Measurements from ENCODE around the gene EXOC3L4. TPM values are rescaled to one million over a fixed set of nuclear protein-coding genes. Genes with fewer than 3 reads are reported as not detected.
"Not testable (repeated sequence)": the region's sequence is repeated elsewhere in the genome, so short reads cannot be mapped to it uniquely, and the experiment has no call there.

Gene EXOC3L4
- total RNA-seq (1 to 10 TPM in 3 of 4 donors, under 1 TPM in 1; 0.63 to 2.5 (median 1.1) TPM), polyA plus RNA-seq (1.4 TPM)
- long read RNA-seq, donor 1, partial matches to known transcripts = 0 of 1 reads
- long read RNA-seq, donor 1, other reads (novel, unspliced or antisense) = 1 of 1 reads
- long read RNA-seq, donor 2, partial matches to known transcripts = 1 of 2 reads
- long read RNA-seq, donor 2, other reads (novel, unspliced or antisense) = 1 of 2 reads
- long read RNA-seq, donor 3, partial matches to known transcripts = 0 of 1 reads
- long read RNA-seq, donor 3, other reads (novel, unspliced or antisense) = 1 of 1 reads
- long read RNA-seq, donor 4, partial matches to known transcripts = 1 of 1 reads
- long read RNA-seq, donor 4, other reads (novel, unspliced or antisense) = 0 of 1 reads

DNA sequence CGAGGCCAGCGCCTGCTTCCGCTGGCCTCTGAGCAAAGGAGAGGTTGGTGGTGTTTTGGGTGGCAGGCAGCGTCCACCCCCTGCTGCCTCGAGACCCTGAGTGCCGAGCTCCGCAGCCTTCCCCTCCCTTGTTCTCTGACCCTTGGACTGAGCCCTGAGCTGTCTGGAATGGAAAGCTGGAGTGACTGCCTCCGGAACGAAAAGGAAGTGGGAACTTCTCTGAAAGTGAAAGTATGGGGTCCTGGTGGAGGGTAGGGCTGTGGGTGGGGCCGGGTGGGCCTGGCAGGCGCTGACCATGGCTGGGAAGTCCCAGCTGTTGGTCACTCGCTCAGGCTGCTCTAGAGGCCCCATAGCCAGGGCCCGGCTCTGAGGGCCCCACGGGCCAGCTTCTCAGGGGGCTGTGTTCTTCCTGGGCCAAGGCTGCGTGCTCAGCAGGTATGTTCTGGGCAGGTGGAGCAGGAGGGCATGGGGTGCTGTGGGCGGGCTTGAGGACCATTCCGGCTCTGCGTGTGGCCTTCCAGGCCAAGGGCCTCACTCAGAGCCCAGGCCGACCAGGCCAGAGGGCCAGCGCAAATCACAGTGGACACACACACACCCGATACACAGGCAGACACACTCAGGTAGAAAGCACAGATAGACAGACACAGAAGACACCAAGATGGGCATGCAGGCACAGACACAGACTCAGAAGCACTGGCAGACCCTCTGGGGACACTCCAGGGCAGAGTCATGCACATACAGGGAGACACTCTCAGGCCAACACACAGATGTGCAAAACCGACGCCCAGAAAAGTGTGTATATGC, at the start of gene EXOC3L4:
TSS of gene EXOC3L4 (plus strand) at position 320 of the 804 bp plus-strand sequence. CDS start 5,495 bp downstream, outside the sequence.
- H3K27me3 ChIP-seq (ENCODE audit: control insufficient read depth, insufficient read depth) = no peaks in the 10 kb centered on the region
- WGBS = 62% methylated on average over 23 of the region's 23 CpGs
- H3K4me1 ChIP-seq (ENCODE audit: control insufficient read depth, insufficient read depth, low read length) = no peaks in the 10 kb centered on the region
- no peaks in the 10 kb centered on the region for H3K9me3 ChIP-seq (ENCODE audit: control insufficient read depth, low read length)
- no peak within 1 kb of the TSS for H3K4me3 ChIP-seq (ENCODE audit: low read length)
- DNase-seq (peak in 2 of 3 donors; percentile 70 to 71), ATAC-seq (peak; percentile 44 to 45)
- H3K27ac ChIP-seq (ENCODE audit: low read length) = peak within 1 kb of the TSS; percentile 40
- intact Hi-C loops (cut with DNase I) = no loop called here

DNA sequence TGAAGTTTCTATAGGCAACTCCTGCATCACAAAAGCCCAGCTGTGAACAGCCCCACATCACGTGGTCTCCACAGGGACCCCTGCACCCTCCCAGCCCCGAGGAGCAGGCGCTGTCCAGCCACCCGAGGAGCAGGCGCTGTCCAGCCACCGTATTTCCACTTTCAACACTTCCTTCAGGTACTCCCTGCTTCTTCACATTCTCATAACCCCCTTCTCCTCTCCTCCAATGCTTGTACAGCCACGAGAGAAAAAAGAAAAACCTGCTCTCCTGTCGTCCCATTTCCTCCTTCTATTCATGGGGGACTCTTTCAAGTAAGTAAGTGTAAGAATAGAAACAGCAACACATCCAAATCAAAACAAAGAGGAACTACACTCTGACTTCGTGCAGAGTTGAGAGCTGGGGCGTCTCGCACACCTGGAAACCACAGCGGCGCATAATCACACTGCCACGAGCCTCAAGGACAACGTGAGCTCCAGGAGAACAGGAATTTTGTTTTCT, 49.1 kb upstream of the EXOC3L4 start:
- Histone ChIP-seq H3K4me3 (ENCODE audit: low read length) (no peak overlapping the region), H3K9me3 (ENCODE audit: control insufficient read depth, low read length) (no peaks in the 10 kb centered on the region), H3K4me1 (ENCODE audit: control insufficient read depth, insufficient read depth, low read length) (peaks cover 18% of the 10 kb centered on the region), H3K27me3 (ENCODE audit: control insufficient read depth, insufficient read depth) (no peaks in the 10 kb centered on the region), H3K27ac (ENCODE audit: low read length) (no peak overlapping the region)
- 32% methylated on average over 15 of the region's 15 CpGs for WGBS
- ATAC-seq = no peak
- DNase-seq = no peak
- intact Hi-C loops (cut with DNase I) = no loop called here

DNA sequence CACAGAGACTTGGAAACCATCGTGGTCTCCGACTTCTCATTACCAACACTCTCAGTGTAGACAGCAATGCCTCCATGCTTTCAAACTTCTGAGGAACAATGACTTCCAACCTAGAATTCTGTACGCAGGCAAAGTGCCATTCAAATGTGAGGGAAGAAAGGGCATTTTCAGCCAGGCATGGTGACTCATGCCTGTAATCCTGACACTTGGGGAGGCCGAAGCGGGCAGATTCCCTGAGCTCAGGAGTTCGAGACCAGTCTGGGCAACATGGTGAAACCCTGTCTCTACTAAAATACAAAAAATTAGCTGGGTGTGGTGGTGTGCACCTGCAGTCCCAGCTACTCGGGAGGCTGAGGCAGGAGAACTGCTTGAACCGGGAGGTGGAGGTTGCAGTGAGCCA, 47.1 kb upstream of the EXOC3L4 start:
- H3K9me3 ChIP-seq (ENCODE audit: control insufficient read depth, low read length); ATAC-seq; DNase-seq; H3K4me3 ChIP-seq (ENCODE audit: low read length); intact Hi-C loops (cut with DNase I); H3K27ac ChIP-seq (ENCODE audit: low read length); H3K27me3 ChIP-seq (ENCODE audit: control insufficient read depth, insufficient read depth): not testable (repeated sequence)
- 93% methylated on average over 8 of the region's 8 CpGs for WGBS
- H3K4me1 ChIP-seq (ENCODE audit: control insufficient read depth, insufficient read depth, low read length) = peaks cover 18% of the 10 kb centered on the region

DNA sequence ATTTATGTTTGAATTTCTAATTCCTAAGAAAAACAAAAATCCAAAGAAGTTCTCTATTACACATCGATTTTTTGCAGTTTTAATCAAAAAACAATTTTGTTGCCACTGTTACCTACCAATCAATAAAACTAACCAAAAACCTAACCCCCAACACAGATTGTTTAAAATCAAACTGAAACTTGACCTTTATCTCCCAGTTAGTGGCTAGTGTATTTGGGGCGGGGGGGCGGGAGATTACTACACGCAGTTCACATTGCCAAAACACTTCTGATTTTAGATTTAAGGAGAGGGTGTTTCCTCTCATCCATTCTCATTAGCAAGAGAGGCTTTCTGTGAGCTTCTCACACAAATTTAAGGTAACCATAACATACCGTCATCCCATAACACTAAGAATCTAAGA, 43.6 kb upstream of the EXOC3L4 start:
- Histone ChIP-seq H3K4me3 (ENCODE audit: low read length) (no peak overlapping the region), H3K27me3 (ENCODE audit: control insufficient read depth, insufficient read depth) (no peaks in the 10 kb centered on the region), H3K9me3 (ENCODE audit: control insufficient read depth, low read length) (no peaks in the 10 kb centered on the region), H3K27ac (ENCODE audit: low read length) (no peak overlapping the region), H3K4me1 (ENCODE audit: control insufficient read depth, insufficient read depth, low read length) (peaks cover 16% of the 10 kb centered on the region)
- intact Hi-C loops (cut with DNase I) = no loop called here
- WGBS = 60% methylated on average over 5 of the region's 5 CpGs
- DNase-seq = no peak
- no peak for ATAC-seq

DNA sequence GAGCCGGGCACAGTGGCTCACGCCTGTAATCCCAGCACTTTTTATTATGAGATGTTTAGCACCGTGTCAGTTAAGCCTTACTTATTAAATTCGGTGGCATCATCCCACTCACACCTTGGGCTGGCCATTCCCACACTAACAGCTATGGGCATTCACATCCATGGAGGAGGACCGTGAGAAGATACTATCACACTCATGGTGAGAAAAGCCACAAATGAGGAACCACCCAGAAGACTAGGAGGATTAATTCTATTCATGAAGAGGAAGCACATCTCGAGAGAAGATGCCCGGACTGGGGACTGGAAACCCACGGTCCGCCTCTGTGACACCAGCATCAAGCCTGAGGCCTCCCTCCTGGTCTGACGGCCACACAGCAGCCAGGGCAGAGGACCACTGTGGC, 42.1 kb upstream of the EXOC3L4 start:
- H3K4me3 ChIP-seq (ENCODE audit: low read length) = no peak overlapping the region
- H3K27ac ChIP-seq (ENCODE audit: low read length) = no peak overlapping the region
- ATAC-seq (no peak), DNase-seq (no peak)
- 74% methylated on average over 10 of the region's 10 CpGs for WGBS
- intact Hi-C loops (cut with DNase I) = no loop called here
- no peaks in the 10 kb centered on the region for H3K9me3 ChIP-seq (ENCODE audit: control insufficient read depth, low read length)
- peaks cover 11% of the 10 kb centered on the region for H3K4me1 ChIP-seq (ENCODE audit: control insufficient read depth, insufficient read depth, low read length)
- no peaks in the 10 kb centered on the region for H3K27me3 ChIP-seq (ENCODE audit: control insufficient read depth, insufficient read depth)

DNA sequence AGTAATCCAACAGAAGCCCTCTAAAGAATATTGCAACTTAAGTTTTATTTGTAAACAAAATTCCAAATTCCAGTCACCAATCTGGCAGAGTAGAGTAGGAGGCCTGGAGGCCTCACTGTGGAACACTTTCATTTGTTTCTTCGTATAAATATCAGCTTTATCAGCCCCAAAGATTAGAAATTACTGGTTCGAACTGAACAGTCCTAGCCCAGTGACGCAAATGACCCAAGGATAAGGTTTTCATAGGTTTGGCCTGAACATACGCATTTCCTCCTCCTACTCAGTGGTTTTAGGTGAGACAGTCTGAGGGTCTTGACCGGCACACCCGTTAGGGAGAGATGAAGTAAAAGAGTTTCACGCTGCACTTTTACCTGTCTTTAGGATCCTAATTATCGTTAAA, 38.8 kb upstream of the EXOC3L4 start:
- WGBS = 43% methylated on average over 8 of the region's 8 CpGs

DNA sequence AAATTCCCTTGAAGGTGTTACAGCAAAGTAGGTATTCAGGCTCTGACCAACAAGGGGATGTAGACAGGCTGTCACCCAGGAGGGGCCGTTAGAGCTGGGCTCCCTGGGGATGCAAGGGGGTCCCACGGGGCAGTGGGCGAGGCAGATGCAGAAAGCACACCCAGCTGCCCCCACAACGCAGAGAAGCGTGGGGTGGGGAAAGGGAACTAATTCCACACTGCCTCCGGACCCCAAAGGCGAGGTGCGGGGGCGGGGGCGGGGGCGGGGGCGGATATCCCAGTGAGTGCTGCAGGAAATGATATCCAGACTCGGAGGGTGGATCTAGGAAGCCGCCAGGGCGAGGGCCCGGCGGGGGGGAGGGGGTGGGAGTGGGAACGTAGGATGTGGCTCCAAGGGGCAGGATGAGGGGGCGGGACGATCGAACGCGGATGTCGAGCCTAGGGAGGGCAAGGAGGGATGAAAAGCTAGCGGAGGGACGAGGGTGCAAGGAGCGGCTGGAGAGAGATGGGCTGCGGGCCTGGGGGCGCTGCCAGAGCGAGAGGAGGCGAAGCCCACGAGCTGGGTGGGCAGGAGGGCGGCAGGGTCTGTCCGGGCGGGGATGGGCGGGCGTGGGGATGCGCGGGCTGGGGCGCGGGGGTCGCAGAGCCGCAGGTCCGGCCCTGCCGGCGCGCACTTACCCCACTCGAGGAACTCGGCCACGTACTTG, 38.0 kb upstream of the EXOC3L4 start:
- ATAC-seq (peak; percentile 43 to 79), DNase-seq (peak; percentile 91 to 94 (median 93))
- Histone ChIP-seq H3K4me3 (ENCODE audit: low read length) (peak overlapping the region; percentile 84), H3K27me3 (ENCODE audit: control insufficient read depth, insufficient read depth) (no peaks in the 10 kb centered on the region), H3K27ac (ENCODE audit: low read length) (peak overlapping the region; percentile 91), H3K4me1 (ENCODE audit: control insufficient read depth, insufficient read depth, low read length) (peaks cover 4% of the 10 kb centered on the region), H3K9me3 (ENCODE audit: control insufficient read depth, low read length) (no peaks in the 10 kb centered on the region)
- intact Hi-C loops (cut with DNase I) = no loop called here
- 2% methylated on average over 50 of the region's 50 CpGs for WGBS

More for the DNA sequence above, 38.8 kb upstream of the EXOC3L4 start:
- ATAC-seq = peak in 1 of 2 donors; percentile 66
- intact Hi-C loops (cut with DNase I) = no loop called here
- peak in 1 of 3 donors; percentile 9 for DNase-seq
- Histone ChIP-seq H3K9me3 (ENCODE audit: control insufficient read depth, low read length) (no peaks in the 10 kb centered on the region), H3K27ac (ENCODE audit: low read length) (no peak overlapping the region), H3K4me1 (ENCODE audit: control insufficient read depth, insufficient read depth, low read length) (peaks cover 4% of the 10 kb centered on the region), H3K4me3 (ENCODE audit: low read length) (peak overlapping the region; percentile 84), H3K27me3 (ENCODE audit: control insufficient read depth, insufficient read depth) (no peaks in the 10 kb centered on the region)

DNA sequence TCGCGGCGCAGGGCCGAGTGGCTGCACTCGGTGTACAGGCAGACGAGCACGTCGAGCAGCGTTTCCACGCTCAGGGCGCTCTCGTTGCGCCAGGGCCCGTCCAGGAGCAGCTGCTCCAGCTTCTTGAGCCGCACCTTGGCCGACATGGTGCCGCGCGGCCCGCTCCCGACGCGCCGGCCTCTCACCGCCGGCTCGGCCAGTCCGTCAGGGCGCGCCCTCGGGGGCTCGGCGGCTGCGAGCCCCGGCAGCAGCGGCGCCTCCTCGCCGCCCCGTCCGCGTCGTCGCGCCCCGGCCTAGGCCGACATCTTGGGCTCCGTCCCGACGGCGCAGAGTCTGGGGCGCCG, 37.5 kb upstream of the EXOC3L4 start:
- peak overlapping the region; percentile 91 for H3K27ac ChIP-seq (ENCODE audit: low read length)
- intact Hi-C loops (cut with DNase I) = no loop called here
- under 1% methylated on average over 53 of the region's 53 CpGs for WGBS
- no peaks in the 10 kb centered on the region for H3K9me3 ChIP-seq (ENCODE audit: control insufficient read depth, low read length)
- H3K27me3 ChIP-seq (ENCODE audit: control insufficient read depth, insufficient read depth) = no peaks in the 10 kb centered on the region
- H3K4me3 ChIP-seq (ENCODE audit: low read length) = peak overlapping the region; percentile 84
- peaks cover 4% of the 10 kb centered on the region for H3K4me1 ChIP-seq (ENCODE audit: control insufficient read depth, insufficient read depth, low read length)
- DNase-seq (peak; percentile 51 to 82 (median 72)), ATAC-seq (peak in 1 of 2 donors; percentile 1)

DNA sequence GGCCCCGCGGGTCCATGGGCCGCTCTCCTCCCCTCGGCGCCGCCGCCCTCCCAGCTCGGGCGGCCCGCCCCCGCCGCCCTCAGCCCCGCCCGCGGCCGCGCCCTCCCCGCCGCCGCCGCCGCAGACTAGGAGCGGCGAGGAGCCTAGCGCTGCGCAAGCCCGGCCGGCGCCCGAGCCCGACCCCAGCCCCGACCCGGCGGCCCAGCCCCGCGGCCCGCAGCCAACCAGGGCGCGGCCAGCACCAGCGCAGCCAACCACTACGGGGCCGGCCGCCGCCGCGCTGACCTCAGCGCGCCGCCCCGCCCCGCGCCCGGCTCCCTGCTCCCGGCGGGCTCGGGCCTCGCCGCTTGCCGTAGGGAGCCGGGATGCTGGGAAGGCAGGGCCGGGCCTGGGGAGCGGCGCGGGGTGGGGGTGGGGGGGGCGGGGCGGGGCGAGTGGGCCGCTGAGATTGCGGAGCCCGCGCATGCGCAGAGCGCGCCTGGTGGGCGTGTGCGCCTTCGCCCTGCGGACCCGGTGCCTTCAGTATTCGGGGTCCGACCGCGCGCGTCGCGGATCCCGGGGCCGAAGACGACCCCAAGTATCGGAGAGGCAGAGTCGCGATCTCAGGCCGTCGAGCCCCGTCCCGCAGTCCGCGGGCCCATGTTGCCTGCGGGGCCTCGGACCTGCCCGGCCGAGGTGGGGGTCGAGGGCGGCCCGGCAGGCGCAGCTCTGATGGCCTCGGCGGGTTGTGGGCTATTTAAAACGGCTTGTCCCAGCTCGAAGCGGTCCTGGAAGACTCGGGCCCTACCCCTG, 37.0 kb upstream of the EXOC3L4 start, which contains the start of gene CDC42BPB:
TSS of gene CDC42BPB (minus strand) at position 178 of the 792 bp plus-strand sequence. CDS start 376 bp downstream, outside the sequence.
- ATAC-seq (peak; percentile 88 to 95), DNase-seq (peak; percentile 93 to 97 (median 96))
- Histone ChIP-seq H3K27me3 (ENCODE audit: control insufficient read depth, insufficient read depth) (no peaks in the 10 kb centered on the region), H3K4me1 (ENCODE audit: control insufficient read depth, insufficient read depth, low read length) (peaks cover 4% of the 10 kb centered on the region), H3K27ac (ENCODE audit: low read length) (peak within 1 kb of the TSS; percentile 91), H3K4me3 (ENCODE audit: low read length) (peak within 1 kb of the TSS; percentile 84), H3K9me3 (ENCODE audit: control insufficient read depth, low read length) (no peaks in the 10 kb centered on the region)
- under 1% methylated on average over 111 of the region's 113 CpGs for WGBS
- intact Hi-C loops (cut with DNase I) = no loop called here
